Naive B cell (primary cell): Measurements from ENCODE around the gene TRPV4. TPM values are rescaled to one million over a fixed set of nuclear protein-coding genes. Genes with fewer than 3 reads are reported as not detected.

Experiments
- ATAC-seq, 2 donors: fragments of 150-1000 bp; cut with Tn5 transposase; 2 replicates each; pipeline ENCODE4 v1.10.0; 2021; ENCODE audit warnings: low read depth in 2 of 2, mild to moderate bottlenecking in 2 of 2, moderate library complexity in 2 of 2
- DNase-seq: peaks from one replicate; pipeline ENCODE4 v3.0.0; 2022
- H3K27ac Mint-ChIP-seq, 6 donors: one replicate each; pipeline ENCODE4 v1.8.0; 2020 to 2022; ENCODE audit warnings: mild to moderate bottlenecking in 6 of 6, mixed read lengths in 6 of 6, moderate library complexity in 5 of 6, inconsistent platforms in 2 of 6
- H3K27me3 Mint-ChIP-seq, 3 donors: one replicate each; pipeline ENCODE4 v1.8.0; 2021 to 2022; ENCODE audit warnings: mixed read lengths in 3 of 3, mild to moderate bottlenecking in 1 of 3
- H3K36me3 Mint-ChIP-seq, 2 donors: one replicate each; pipeline ENCODE4 v1.8.0; 2020 to 2022; ENCODE audit warnings: mixed read lengths in 2 of 2, inconsistent platforms in 1 of 2, mild to moderate bottlenecking in 1 of 2
- H3K4me1 Mint-ChIP-seq, 3 donors: one replicate each; pipeline ENCODE4 v1.8.0; 2020 to 2022; ENCODE audit warnings: mixed read lengths in 3 of 3, inconsistent platforms in 1 of 3, mild to moderate bottlenecking in 1 of 3, moderate library complexity in 1 of 3
- H3K4me3 Mint-ChIP-seq, 8 donors: one replicate each; pipeline ENCODE4 v1.8.0; 2020 to 2022; ENCODE audit warnings: mild to moderate bottlenecking in 8 of 8, mixed read lengths in 8 of 8, moderate library complexity in 8 of 8, inconsistent platforms in 2 of 8
- H3K9me3 Mint-ChIP-seq, 7 donors: one replicate each; pipeline ENCODE4 v1.8.0; 2020 to 2022; ENCODE audit warnings: mixed read lengths in 7 of 7, mild to moderate bottlenecking in 5 of 7, inconsistent platforms in 2 of 7, moderate library complexity in 1 of 7
- polyA plus RNA-seq, 6 donors: library from polyadenylated mRNA; unstranded; fragments of 300-500 nt; fragmentation: Illumina TruSeq; gene quantifications; one replicate each; pipeline ENCODE4 v1.2.3, GENCODE V29; 2021; ENCODE audit warnings: low read depth in 6 of 6

The TRPV4 gene
- not detected for polyA plus RNA-seq

GRCh38 chr12:109833307-109834189, at the start of gene TRPV4:
Gene TRPV4, minus strand, starts transcription at chr12:109833398. Its CDS starts 18,602 bp downstream, at chr12:109814796.
- Mint-ChIP-seq H3K27ac (peak within 1 kb of the TSS in 2 of 6 donors; percentile 28 to 41), H3K4me3 (peak within 1 kb of the TSS in 3 of 8 donors; percentile 35 to 55 (median 46)), H3K4me1 (peaks cover 0 to 4% (median 3%) of the 10 kb centered on the region in 3 donors), H3K27me3 (peaks cover 34 to 56% (median 42%) of the 10 kb centered on the region in 3 donors), H3K36me3 (no peaks in the 10 kb centered on the region), H3K9me3 (peaks cover 0 to 2% (median 0%) of the 10 kb centered on the region in 7 donors)
- ATAC-seq (no peak), DNase-seq (no peak)

- H3K4me1 Mint-ChIP-seq, result peaks cover 35 to 48% (median 48%) of the 10 kb centered on the region in 3 donors
- ATAC-seq (no peak), DNase-seq (no peak)
- H3K9me3 Mint-ChIP-seq, result no peaks in the 10 kb centered on the region
- peak overlapping the region in 1 of 6 donors; percentile 23 for H3K27ac Mint-ChIP-seq
- peak overlapping the region in 6 of 8 donors; percentile 9 to 98 (median 77) for H3K4me3 Mint-ChIP-seq
- no peaks in the 10 kb centered on the region for H3K36me3 Mint-ChIP-seq
- no peaks in the 10 kb centered on the region for H3K27me3 Mint-ChIP-seq
Observed at GRCh38 chr12:109881752-109882151, 48.6 kb upstream of the TRPV4 start.

DNA sequence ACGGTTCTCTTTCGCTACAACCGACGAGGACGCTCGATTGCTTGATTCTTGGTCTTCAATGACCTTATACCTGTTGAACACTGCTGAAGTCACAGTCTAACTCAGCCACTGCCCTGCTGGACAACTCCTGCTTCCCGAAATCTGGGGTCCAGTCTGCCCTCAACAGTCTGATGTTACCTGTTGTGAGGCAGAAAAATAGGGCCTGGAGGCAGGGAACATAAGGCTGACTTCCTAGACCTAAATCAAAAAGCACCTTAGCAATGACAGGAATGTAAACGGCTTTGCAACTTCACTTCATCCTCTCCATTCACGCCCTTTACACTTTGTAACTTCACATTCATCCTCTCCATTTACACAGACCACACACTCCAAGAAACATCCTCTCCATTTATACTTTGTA, 47.7 kb upstream of the TRPV4 start:
- DNase-seq, result no peak
- Mint-ChIP-seq H3K27ac (peak overlapping the region; percentile 14 to 99 (median 92)), H3K36me3 (no peaks in the 10 kb centered on the region), H3K4me3 (peak overlapping the region; percentile 63 to 98 (median 90)), H3K4me1 (peaks cover 41 to 56% (median 55%) of the 10 kb centered on the region in 3 donors), H3K27me3 (no peaks in the 10 kb centered on the region), H3K9me3 (no peaks in the 10 kb centered on the region)
- no peak for ATAC-seq

- peaks cover 47 to 62% (median 62%) of the 10 kb centered on the region in 3 donors for H3K4me1 Mint-ChIP-seq
- no peaks in the 10 kb centered on the region for H3K27me3 Mint-ChIP-seq
- ATAC-seq (peak; percentile 90 to 91), DNase-seq (peak; percentile 93)
- no peaks in the 10 kb centered on the region for H3K36me3 Mint-ChIP-seq
- peak within 1 kb of the TSS; percentile 95 to 99 (median 96) for H3K27ac Mint-ChIP-seq
- H3K9me3 Mint-ChIP-seq, result no peaks in the 10 kb centered on the region
- H3K4me3 Mint-ChIP-seq, result peak within 1 kb of the TSS; percentile 90 to 98 (median 94)
Observed at GRCh38 chr12:109880043-109880931, 47.1 kb upstream of the TRPV4 start, which contains the start of gene GLTP. Gene GLTP, minus strand, starts transcription at chr12:109880541. Its CDS starts 167 bp downstream, at chr12:109880374.

DNA sequence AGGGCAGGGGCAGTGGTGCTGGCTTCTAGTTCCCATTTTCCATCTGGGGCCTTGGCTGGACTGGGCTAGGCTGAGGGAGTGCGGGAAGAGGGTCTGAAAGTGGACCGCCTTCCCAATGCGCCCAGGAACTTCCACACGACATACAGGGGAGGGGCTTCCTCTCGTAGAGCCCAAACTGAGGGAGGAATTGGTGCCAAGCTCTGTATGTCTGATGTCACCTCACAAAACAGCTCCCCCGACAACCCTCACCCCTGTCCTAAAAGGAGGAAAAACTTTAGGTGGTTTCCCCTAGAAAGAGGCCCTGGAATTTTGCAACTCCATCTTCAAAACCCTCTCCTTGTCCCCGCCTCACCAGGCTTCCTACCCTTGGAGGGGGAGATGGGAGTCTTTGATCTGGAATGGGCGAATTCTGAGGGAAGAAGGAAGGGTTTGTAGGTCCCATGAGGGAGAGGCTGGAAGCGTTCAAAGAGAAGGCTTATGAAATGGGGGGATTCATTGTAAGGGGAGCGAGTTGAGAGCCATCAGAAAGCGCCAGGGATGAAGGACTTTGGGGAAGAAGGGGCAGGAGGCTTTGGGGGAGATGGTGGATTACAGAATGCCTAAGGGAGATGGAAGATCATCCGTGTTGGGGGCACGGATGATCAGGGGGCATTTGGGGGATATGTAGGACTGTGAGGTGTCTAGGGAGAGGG, 46.3 kb upstream of the TRPV4 start:
- peak overlapping the region; percentile 91 to 97 (median 96) for H3K27ac Mint-ChIP-seq
- ATAC-seq, result no peak
- no peaks in the 10 kb centered on the region for H3K36me3 Mint-ChIP-seq
- peaks cover 55 to 70% (median 70%) of the 10 kb centered on the region in 3 donors for H3K4me1 Mint-ChIP-seq
- no peak for DNase-seq
- H3K4me3 Mint-ChIP-seq, result peak overlapping the region; percentile 89 to 98 (median 94)
- no peaks in the 10 kb centered on the region for H3K27me3 Mint-ChIP-seq
- no peaks in the 10 kb centered on the region for H3K9me3 Mint-ChIP-seq

DNA sequence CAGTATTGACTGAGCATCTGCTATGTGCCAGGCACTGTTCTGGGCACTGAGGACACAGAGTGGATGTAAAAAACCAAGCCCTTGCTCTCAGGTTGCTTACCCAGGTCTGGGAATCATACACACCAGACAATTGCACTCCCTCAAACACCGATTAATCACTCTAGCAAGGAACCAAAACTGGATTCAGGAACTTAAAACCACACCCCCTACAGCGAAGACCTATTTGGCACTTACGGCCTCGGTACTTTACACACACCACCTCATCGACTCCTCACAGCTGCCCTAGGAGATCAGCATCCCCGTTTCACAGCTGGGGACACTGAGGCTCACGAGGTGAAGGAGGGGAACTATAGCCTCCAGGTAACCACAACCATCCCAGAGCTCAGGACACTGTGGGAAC, 45.6 kb upstream of the TRPV4 start:
- Mint-ChIP-seq H3K36me3 (no peaks in the 10 kb centered on the region), H3K4me1 (peaks cover 57 to 75% (median 71%) of the 10 kb centered on the region in 3 donors), H3K27me3 (no peaks in the 10 kb centered on the region), H3K27ac (peak overlapping the region in 4 of 6 donors; percentile 77 to 97 (median 92)), H3K4me3 (peak overlapping the region; percentile 29 to 98 (median 92)), H3K9me3 (no peaks in the 10 kb centered on the region)
- DNase-seq (no peak), ATAC-seq (no peak)

GRCh38 chr12:109878247-109878625, 45.0 kb upstream of the TRPV4 start:
- DNase-seq, result no peak
- no peak for ATAC-seq
- peaks cover 53 to 70% (median 65%) of the 10 kb centered on the region in 3 donors for H3K4me1 Mint-ChIP-seq
- H3K4me3 Mint-ChIP-seq, result peak overlapping the region in 6 of 8 donors; percentile 29 to 98 (median 92)
- no peaks in the 10 kb centered on the region for H3K36me3 Mint-ChIP-seq
- H3K27ac Mint-ChIP-seq, result peak overlapping the region in 4 of 6 donors; percentile 33 to 95 (median 90)
- no peaks in the 10 kb centered on the region for H3K9me3 Mint-ChIP-seq
- no peaks in the 10 kb centered on the region for H3K27me3 Mint-ChIP-seq

GRCh38 chr12:109877504-109878246, 44.5 kb upstream of the TRPV4 start:
- H3K27ac Mint-ChIP-seq, result peak overlapping the region in 4 of 6 donors; percentile 9 to 90 (median 38)
- H3K4me3 Mint-ChIP-seq, result peak overlapping the region in 7 of 8 donors; percentile 45 to 98 (median 66)
- DNase-seq (no peak), ATAC-seq (no peak)
- no peaks in the 10 kb centered on the region for H3K9me3 Mint-ChIP-seq
- no peaks in the 10 kb centered on the region for H3K27me3 Mint-ChIP-seq
- peaks cover 0 to 2% of the 10 kb centered on the region in 2 donors for H3K36me3 Mint-ChIP-seq
- H3K4me1 Mint-ChIP-seq, result peaks cover 53 to 67% (median 64%) of the 10 kb centered on the region in 3 donors

- Mint-ChIP-seq H3K4me1 (peaks cover 55 to 66% (median 64%) of the 10 kb centered on the region in 3 donors), H3K36me3 (peaks cover 0 to 6% of the 10 kb centered on the region in 2 donors), H3K27me3 (no peaks in the 10 kb centered on the region), H3K27ac (peak overlapping the region in 5 of 6 donors; percentile 49 to 94 (median 84)), H3K4me3 (peak overlapping the region in 4 of 8 donors; percentile 36 to 82 (median 62)), H3K9me3 (no peaks in the 10 kb centered on the region)
- no peak for ATAC-seq
- no peak for DNase-seq
Observed at GRCh38 chr12:109876406-109876805, 43.2 kb upstream of the TRPV4 start.

- Mint-ChIP-seq H3K36me3 (peaks cover 0 to 6% of the 10 kb centered on the region in 2 donors), H3K4me3 (peak overlapping the region in 7 of 8 donors; percentile 1 to 67 (median 57)), H3K9me3 (no peaks in the 10 kb centered on the region), H3K27me3 (no peaks in the 10 kb centered on the region), H3K4me1 (peaks cover 50 to 61% (median 58%) of the 10 kb centered on the region in 3 donors), H3K27ac (peak overlapping the region; percentile 8 to 94 (median 84))
- DNase-seq (no peak), ATAC-seq (peak; percentile 17)
Observed at GRCh38 chr12:109875572-109876131, 42.5 kb upstream of the TRPV4 start.

- Mint-ChIP-seq H3K27me3 (no peaks in the 10 kb centered on the region), H3K27ac (peak overlapping the region in 1 of 6 donors; percentile 82), H3K4me3 (no peak overlapping the region), H3K36me3 (peaks cover 0 to 7% of the 10 kb centered on the region in 2 donors), H3K9me3 (no peaks in the 10 kb centered on the region), H3K4me1 (peaks cover 35 to 45% (median 45%) of the 10 kb centered on the region in 3 donors)
- DNase-seq (no peak), ATAC-seq (no peak)
Observed at GRCh38 chr12:109873653-109874052, 40.5 kb upstream of the TRPV4 start.
